ENCODE measurements around the gene COLEC11. TPM values are rescaled to one million over a fixed set of nuclear protein-coding genes. Genes with fewer than 3 reads are reported as not detected.

COLEC11 gene
- total RNA-seq, 2 experiments from 2014 or later = 1.7 TPM; not detected in 1

DNA sequence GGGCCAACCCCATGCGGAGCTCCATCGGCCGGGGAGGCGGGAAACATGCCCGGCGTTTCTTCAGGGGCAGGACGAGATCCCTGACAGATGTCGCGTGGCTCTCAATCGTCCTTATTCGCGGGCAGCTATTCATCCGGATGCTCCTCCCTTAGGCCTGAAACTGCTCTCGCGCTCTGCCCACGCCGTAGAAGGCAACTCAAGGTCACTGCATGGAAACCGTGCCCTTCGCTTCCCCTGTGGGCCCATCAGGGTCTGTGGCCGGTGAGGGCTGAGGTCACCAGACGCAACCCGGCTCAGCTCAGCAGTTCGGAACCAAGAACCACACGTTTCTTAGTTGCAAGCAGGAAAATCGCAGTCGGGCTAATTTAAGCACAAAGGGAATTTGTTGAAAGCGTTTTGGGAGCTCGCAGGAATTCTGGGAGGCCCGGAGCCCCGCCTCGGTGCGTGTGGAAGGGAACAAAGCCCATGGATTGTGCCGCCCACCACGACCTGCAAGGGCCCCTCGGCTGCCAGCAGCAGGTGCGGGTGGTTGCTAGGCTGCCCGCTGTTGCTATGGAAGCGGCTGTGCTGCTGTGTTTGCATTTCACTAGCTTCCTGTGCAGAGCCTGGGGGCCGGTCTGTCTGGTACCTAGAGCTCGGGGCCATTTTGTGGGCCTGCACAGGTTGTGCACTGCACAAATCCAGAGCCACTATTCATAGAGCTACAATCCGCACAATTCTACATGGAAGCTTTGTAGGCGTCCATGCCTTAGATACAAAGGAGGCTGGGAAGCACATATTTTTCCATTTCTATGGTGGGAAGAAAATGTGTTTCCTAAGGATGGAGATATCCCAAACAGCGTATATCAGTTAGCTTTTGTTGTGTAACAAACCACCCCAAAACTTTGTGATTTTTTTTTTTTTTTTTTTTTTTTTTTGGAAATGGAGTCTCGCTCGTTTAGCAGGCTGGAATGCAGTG lies 57.1 kb downstream of the COLEC11 start:
- ChIA-PET POLR2A (interaction anchor here (0.5 to 2.7 kb wide), 23 partner anchors 10 to 677 kb away, joined by 3 to 21 read pairs (median 4); partner anchors contain the start of genes RNASEH1 and RPS7), CTCF (ENCODE audit: unreplicated experiment) (interaction anchor here (0.7 to 2.1 kb wide), 9 partner anchors 9 to 229 kb away, joined by 3 to 9 read pairs (median 4); partner anchors contain the start of genes RNASEH1 and RPS7)
- H3K4me1 ChIP-seq (ENCODE audit: insufficient read depth, low read length, poor library complexity, severe bottlenecking) = peaks cover 24% of the 10 kb centered on the region
- H3K36me3 ChIP-seq (ENCODE audit: insufficient read depth, low read length) = no peaks in the 10 kb centered on the region
- H3K9me3 ChIP-seq (ENCODE audit: low read length) = no peaks in the 10 kb centered on the region
- no peaks in the 10 kb centered on the region for H3K9me2 ChIP-seq (ENCODE audit: insufficient read depth, low read length)
- BruUV-seq (replicated peaks) = no TSS peak
- peak; percentile 92 for DNase-seq (ENCODE audit: low spot score)
- no peaks in the 10 kb centered on the region for H4K20me1 ChIP-seq (ENCODE audit: insufficient read depth, low read length)
- H3K79me2 ChIP-seq (ENCODE audit: insufficient read depth, low read depth, low read length) = no peaks in the 10 kb centered on the region
- TF ChIP-seq, protein P1, sequence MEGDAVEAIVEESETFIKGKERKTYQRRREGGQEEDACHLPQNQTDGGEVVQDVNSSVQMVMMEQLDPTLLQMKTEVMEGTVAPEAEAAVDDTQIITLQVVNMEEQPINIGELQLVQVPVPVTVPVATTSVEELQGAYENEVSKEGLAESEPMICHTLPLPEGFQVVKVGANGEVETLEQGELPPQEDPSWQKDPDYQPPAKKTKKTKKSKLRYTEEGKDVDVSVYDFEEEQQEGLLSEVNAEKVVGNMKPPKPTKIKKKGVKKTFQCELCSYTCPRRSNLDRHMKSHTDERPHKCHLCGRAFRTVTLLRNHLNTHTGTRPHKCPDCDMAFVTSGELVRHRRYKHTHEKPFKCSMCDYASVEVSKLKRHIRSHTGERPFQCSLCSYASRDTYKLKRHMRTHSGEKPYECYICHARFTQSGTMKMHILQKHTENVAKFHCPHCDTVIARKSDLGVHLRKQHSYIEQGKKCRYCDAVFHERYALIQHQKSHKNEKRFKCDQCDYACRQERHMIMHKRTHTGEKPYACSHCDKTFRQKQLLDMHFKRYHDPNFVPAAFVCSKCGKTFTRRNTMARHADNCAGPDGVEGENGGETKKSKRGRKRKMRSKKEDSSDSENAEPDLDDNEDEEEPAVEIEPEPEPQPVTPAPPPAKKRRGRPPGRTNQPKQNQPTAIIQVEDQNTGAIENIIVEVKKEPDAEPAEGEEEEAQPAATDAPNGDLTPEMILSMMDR (conservative IDR thresholded peaks at IDR 0.05; ENCODE audit: low read length) = no peak
- no peak for TF ChIP-seq EZH2phosphoT487 (IDR thresholded peaks at IDR 0.05; ENCODE audit: borderline replicate concordance, low read depth, low read length)
- peak overlapping the region; percentile 61 for H3K27ac ChIP-seq (ENCODE audit: low read depth, low read length, poor library complexity, severe bottlenecking)
- peak overlapping the region; percentile 77 for H3K4me2 ChIP-seq (ENCODE audit: low read length)
- H2AFZ ChIP-seq (ENCODE audit: low read length) = peak overlapping the region; percentile 90
- intact Hi-C loops (cut with micrococcal nuclease; ENCODE audit: unreplicated experiment) = loop anchor here (1.0 to 5.0 kb wide), 7 partner anchors 41 to 228 kb away; partner anchors contain the start of genes ADI1, RNASEH1 and RPS7
- peak overlapping the region; percentile 42 for H3K4me3 ChIP-seq (ENCODE audit: low read depth, low read length, poor library complexity, severe bottlenecking)

- ChIA-PET CTCF (ENCODE audit: unreplicated experiment) (interaction anchor here (1.4 to 2.1 kb wide), 2 partner anchors 43 to 95 kb away, joined by 3 to 9 read pairs; partner anchors contain the start of gene RNASEH1), POLR2A (interaction anchor here (0.6 to 2.7 kb wide), 5 partner anchors 8 to 768 kb away, joined by 3 to 21 read pairs (median 5); partner anchors contain the start of gene RPS7)
- Histone ChIP-seq H3K36me3 (ENCODE audit: insufficient read depth, low read length) (no peaks in the 10 kb centered on the region), H3K4me3 (ENCODE audit: low read depth, low read length, poor library complexity, severe bottlenecking) (no peak overlapping the region), H3K4me1 (ENCODE audit: insufficient read depth, low read length, poor library complexity, severe bottlenecking) (peaks cover 27% of the 10 kb centered on the region), H3K9me2 (ENCODE audit: insufficient read depth, low read length) (no peaks in the 10 kb centered on the region), H3K79me2 (ENCODE audit: insufficient read depth, low read depth, low read length) (no peaks in the 10 kb centered on the region), H3K4me2 (ENCODE audit: low read length) (0 out of 2 replicates have a peak overlapping the region, but pooled peaks have one; percentile 77), H4K20me1 (ENCODE audit: insufficient read depth, low read length) (no peaks in the 10 kb centered on the region), H2AFZ (ENCODE audit: low read length) (no peak overlapping the region; the same call in 1 of the 2 replicates), H3K27ac (ENCODE audit: low read depth, low read length, poor library complexity, severe bottlenecking) (no peak overlapping the region), H3K9me3 (ENCODE audit: low read length) (no peaks in the 10 kb centered on the region)
- intact Hi-C loops (cut with micrococcal nuclease; ENCODE audit: unreplicated experiment) = loop anchor here (1.0 to 5.0 kb wide), 3 partner anchors 78 to 134 kb away; partner anchors contain the start of genes ADI1 and RPS7
- no peak for TF ChIP-seq EZH2phosphoT487 (IDR thresholded peaks at IDR 0.05; ENCODE audit: borderline replicate concordance, low read depth, low read length)
- TF ChIP-seq, protein P1 (conservative IDR thresholded peaks at IDR 0.05; ENCODE audit: low read length) = no peak
- DNase-seq (ENCODE audit: low spot score) = no peak
- BruUV-seq (replicated peaks) = no TSS peak
Measured at GRCh38 chr2:3652896-3653625, 58.1 kb downstream of the COLEC11 start.

Measured in OCI-LY7 (cell line).